ENCODE measurements around the gene SLC22A15.

Gene SLC22A15

DNA sequence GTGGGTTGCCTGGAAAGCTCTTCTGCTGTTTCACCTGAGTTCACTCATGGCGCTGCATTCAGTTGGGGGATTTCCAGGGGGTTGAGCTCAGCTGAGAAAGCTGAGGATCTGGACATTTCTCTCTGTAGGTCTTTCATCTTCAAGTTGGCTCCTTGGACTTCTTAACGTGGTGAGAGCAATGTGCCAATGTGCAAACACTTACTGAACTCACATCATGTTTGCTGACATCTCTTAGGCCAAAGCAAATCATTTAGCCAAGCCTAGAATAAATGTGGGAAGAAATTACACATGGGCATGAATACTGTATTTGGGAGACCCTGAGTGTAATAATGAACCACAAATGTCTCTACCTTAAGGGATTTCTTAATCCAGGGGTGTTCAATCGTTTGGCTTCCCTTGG lies 42.7 kb upstream of the SLC22A15 start:
- TF ChIP-seq ZNF565 (CRISPR knock-in tag; conservative IDR thresholded peaks at IDR 0.05; ENCODE audit: low read depth) = no peak
- TF ChIP-seq ZNF8 (CRISPR knock-in tag; IDR thresholded peaks at IDR 0.05) = no peak
- no peak for TF ChIP-seq GLIS3 (CRISPR knock-in tag; IDR thresholded peaks at IDR 0.05)
- TF ChIP-seq, protein P1, sequence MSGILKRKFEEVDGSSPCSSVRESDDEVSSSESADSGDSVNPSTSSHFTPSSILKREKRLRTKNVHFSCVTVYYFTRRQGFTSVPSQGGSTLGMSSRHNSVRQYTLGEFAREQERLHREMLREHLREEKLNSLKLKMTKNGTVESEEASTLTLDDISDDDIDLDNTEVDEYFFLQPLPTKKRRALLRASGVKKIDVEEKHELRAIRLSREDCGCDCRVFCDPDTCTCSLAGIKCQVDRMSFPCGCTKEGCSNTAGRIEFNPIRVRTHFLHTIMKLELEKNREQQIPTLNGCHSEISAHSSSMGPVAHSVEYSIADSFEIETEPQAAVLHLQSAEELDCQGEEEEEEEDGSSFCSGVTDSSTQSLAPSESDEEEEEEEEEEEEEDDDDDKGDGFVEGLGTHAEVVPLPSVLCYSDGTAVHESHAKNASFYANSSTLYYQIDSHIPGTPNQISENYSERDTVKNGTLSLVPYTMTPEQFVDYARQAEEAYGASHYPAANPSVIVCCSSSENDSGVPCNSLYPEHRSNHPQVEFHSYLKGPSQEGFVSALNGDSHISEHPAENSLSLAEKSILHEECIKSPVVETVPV (CRISPR knock-in tag; IDR thresholded peaks at IDR 0.05) = no peak
- TF ChIP-seq TCF4 (CRISPR knock-in tag; IDR thresholded peaks at IDR 0.05; ENCODE audit: borderline replicate concordance) = no peak
- TF ChIP-seq PPARA (CRISPR knock-in tag; IDR thresholded peaks at IDR 0.05; ENCODE audit: borderline replicate concordance) = no peak
- TF ChIP-seq CSDC2 (CRISPR knock-in tag; IDR thresholded peaks at IDR 0.05) = no peak
- no peak for TF ChIP-seq ZC3H10 (CRISPR knock-in tag; IDR thresholded peaks at IDR 0.05)
- no peak for TF ChIP-seq TOX (CRISPR knock-in tag; IDR thresholded peaks at IDR 0.05; ENCODE audit: borderline replicate concordance)
- no peak for TF ChIP-seq ESRRG (CRISPR knock-in tag; IDR thresholded peaks at IDR 0.05)

DNA sequence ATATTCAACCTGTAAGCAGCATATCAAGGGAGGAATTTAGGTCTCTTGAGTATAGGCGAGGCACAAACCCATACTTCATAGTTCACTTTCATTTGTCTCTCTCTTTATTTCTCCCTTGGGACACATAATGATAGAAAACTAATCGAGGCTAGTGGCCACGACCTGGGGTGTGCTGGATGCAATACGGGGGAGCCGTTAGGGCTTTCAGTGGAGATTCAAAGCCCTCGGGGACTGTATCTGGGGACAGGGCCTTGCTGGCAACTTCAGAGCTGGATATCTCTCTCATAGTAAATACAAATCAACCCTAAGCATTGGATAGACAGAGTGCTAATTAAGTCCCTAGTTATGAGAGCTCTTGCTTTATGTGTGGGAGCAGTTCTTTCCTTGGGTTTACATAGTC lies 36.9 kb upstream of the SLC22A15 start:
- TF ChIP-seq, protein P1 (CRISPR knock-in tag; IDR thresholded peaks at IDR 0.05) = no peak
- TF ChIP-seq ZNF8 (CRISPR knock-in tag; IDR thresholded peaks at IDR 0.05) (no peak), PPARA (CRISPR knock-in tag; IDR thresholded peaks at IDR 0.05; ENCODE audit: borderline replicate concordance) (no peak), ZNF70 (CRISPR knock-in tag; IDR thresholded peaks at IDR 0.05) (no peak), OSR1 (CRISPR knock-in tag; IDR thresholded peaks at IDR 0.05) (no peak), ZNF565 (CRISPR knock-in tag; conservative IDR thresholded peaks at IDR 0.05; ENCODE audit: low read depth) (no peak), ISL1 (CRISPR knock-in tag; IDR thresholded peaks at IDR 0.05) (no peak), ZC3H10 (CRISPR knock-in tag; IDR thresholded peaks at IDR 0.05) (no peak), ARNTL (CRISPR knock-in tag; IDR thresholded peaks at IDR 0.05; ENCODE audit: borderline replicate concordance, low read depth) (no peak), CSDC2 (CRISPR knock-in tag; IDR thresholded peaks at IDR 0.05) (no peak), TOX (CRISPR knock-in tag; IDR thresholded peaks at IDR 0.05; ENCODE audit: borderline replicate concordance) (no peak), ZFP3 (CRISPR knock-in tag; IDR thresholded peaks at IDR 0.05) (no peak), TCF4 (CRISPR knock-in tag; IDR thresholded peaks at IDR 0.05; ENCODE audit: borderline replicate concordance) (no peak), BACH2 (CRISPR knock-in tag; IDR thresholded peaks at IDR 0.05; ENCODE audit: borderline replicate concordance) (no peak), ZFP30 (CRISPR knock-in tag; IDR thresholded peaks at IDR 0.05) (no peak), GLIS3 (CRISPR knock-in tag; IDR thresholded peaks at IDR 0.05) (no peak), ESRRG (CRISPR knock-in tag; IDR thresholded peaks at IDR 0.05) (no peak)
- TF ChIP-seq, protein P2, sequence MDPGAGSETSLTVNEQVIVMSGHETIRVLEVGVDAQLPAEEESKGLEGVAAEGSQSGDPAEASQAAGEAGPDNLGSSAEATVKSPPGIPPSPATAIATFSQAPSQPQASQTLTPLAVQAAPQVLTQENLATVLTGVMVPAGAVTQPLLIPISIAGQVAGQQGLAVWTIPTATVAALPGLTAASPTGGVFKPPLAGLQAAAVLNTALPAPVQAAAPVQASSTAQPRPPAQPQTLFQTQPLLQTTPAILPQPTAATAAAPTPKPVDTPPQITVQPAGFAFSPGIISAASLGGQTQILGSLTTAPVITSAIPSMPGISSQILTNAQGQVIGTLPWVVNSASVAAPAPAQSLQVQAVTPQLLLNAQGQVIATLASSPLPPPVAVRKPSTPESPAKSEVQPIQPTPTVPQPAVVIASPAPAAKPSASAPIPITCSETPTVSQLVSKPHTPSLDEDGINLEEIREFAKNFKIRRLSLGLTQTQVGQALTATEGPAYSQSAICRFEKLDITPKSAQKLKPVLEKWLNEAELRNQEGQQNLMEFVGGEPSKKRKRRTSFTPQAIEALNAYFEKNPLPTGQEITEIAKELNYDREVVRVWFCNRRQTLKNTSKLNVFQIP (CRISPR knock-in tag; IDR thresholded peaks at IDR 0.05; ENCODE audit: borderline replicate concordance, low read depth) = no peak
- TF ChIP-seq, protein P3, sequence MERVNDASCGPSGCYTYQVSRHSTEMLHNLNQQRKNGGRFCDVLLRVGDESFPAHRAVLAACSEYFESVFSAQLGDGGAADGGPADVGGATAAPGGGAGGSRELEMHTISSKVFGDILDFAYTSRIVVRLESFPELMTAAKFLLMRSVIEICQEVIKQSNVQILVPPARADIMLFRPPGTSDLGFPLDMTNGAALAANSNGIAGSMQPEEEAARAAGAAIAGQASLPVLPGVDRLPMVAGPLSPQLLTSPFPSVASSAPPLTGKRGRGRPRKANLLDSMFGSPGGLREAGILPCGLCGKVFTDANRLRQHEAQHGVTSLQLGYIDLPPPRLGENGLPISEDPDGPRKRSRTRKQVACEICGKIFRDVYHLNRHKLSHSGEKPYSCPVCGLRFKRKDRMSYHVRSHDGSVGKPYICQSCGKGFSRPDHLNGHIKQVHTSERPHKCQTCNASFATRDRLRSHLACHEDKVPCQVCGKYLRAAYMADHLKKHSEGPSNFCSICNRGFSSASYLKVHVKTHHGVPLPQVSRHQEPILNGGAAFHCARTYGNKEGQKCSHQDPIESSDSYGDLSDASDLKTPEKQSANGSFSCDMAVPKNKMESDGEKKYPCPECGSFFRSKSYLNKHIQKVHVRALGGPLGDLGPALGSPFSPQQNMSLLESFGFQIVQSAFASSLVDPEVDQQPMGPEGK (CRISPR knock-in tag; IDR thresholded peaks at IDR 0.05; ENCODE audit: borderline replicate concordance) = no peak
- TF ChIP-seq, protein P4, sequence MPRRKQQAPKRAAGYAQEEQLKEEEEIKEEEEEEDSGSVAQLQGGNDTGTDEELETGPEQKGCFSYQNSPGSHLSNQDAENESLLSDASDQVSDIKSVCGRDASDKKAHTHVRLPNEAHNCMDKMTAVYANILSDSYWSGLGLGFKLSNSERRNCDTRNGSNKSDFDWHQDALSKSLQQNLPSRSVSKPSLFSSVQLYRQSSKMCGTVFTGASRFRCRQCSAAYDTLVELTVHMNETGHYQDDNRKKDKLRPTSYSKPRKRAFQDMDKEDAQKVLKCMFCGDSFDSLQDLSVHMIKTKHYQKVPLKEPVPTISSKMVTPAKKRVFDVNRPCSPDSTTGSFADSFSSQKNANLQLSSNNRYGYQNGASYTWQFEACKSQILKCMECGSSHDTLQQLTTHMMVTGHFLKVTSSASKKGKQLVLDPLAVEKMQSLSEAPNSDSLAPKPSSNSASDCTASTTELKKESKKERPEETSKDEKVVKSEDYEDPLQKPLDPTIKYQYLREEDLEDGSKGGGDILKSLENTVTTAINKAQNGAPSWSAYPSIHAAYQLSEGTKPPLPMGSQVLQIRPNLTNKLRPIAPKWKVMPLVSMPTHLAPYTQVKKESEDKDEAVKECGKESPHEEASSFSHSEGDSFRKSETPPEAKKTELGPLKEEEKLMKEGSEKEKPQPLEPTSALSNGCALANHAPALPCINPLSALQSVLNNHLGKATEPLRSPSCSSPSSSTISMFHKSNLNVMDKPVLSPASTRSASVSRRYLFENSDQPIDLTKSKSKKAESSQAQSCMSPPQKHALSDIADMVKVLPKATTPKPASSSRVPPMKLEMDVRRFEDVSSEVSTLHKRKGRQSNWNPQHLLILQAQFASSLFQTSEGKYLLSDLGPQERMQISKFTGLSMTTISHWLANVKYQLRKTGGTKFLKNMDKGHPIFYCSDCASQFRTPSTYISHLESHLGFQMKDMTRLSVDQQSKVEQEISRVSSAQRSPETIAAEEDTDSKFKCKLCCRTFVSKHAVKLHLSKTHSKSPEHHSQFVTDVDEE (CRISPR knock-in tag; IDR thresholded peaks at IDR 0.05) = no peak
- no peak for ATAC-seq

More for the DNA sequence above, 42.7 kb upstream of the SLC22A15 start:
- no peak for ATAC-seq

DNA sequence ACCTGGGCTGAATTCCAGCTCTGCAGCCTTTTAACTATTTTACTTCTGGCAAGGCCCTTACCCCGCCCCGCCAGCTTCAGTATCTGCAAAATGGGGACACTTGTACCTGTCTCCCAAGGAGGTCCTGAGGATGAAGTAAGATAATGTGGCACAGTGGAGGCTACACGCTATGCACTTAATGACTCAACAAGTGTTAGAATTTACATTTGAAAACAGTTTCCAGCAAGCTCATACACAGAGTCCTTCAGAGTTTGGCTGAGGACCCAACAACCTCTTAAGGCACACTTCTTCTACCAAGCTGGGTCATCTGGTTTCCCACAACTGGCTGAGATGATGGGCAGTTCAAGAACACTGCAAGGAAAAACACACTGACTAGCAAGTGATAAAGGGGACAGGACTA lies 30.2 kb upstream of the SLC22A15 start:
- TF ChIP-seq GLIS3 (CRISPR knock-in tag; IDR thresholded peaks at IDR 0.05) = no peak
- TF ChIP-seq SNAI2 (CRISPR knock-in tag; IDR thresholded peaks at IDR 0.05) = no peak
- TF ChIP-seq TCF4 (CRISPR knock-in tag; IDR thresholded peaks at IDR 0.05; ENCODE audit: borderline replicate concordance) = no peak
- TF ChIP-seq ZNF70 (CRISPR knock-in tag; IDR thresholded peaks at IDR 0.05) = no peak
- TF ChIP-seq ZFP3 (CRISPR knock-in tag; IDR thresholded peaks at IDR 0.05) = no peak
- no peak for TF ChIP-seq ZC3H10 (CRISPR knock-in tag; IDR thresholded peaks at IDR 0.05)
- TF ChIP-seq, protein P3 (CRISPR knock-in tag; IDR thresholded peaks at IDR 0.05; ENCODE audit: borderline replicate concordance) = no peak
- no peak for TF ChIP-seq ZNF565 (CRISPR knock-in tag; conservative IDR thresholded peaks at IDR 0.05; ENCODE audit: low read depth)
- TF ChIP-seq ARNTL (CRISPR knock-in tag; IDR thresholded peaks at IDR 0.05; ENCODE audit: borderline replicate concordance, low read depth) = no peak
- no peak for TF ChIP-seq TOX (CRISPR knock-in tag; IDR thresholded peaks at IDR 0.05; ENCODE audit: borderline replicate concordance)
- no peak for TF ChIP-seq PPARA (CRISPR knock-in tag; IDR thresholded peaks at IDR 0.05; ENCODE audit: borderline replicate concordance)
- TF ChIP-seq OSR1 (CRISPR knock-in tag; IDR thresholded peaks at IDR 0.05) = no peak
- no peak for TF ChIP-seq ISL1 (CRISPR knock-in tag; IDR thresholded peaks at IDR 0.05)
- no peak for ATAC-seq
